Measurements from ENCODE around the gene TMC3.

DNA sequence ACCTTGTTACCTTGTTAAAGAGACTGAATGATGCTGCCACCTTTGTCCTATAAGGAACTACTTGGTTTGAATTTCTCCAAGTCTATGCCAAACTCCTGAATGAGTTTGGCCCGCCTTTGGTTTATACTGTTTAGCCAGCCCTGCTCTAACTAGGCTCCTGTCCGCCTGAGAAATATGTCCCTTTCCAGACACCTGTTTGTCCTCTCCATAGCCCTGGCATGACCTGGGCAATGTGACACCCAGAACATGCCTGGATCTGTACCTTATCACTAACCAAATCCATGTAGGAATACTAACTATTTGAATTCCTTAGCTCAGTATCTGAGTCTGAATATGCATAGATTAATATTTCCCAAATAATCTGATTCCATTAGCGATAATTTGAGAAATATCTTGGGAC lies 24.4 kb upstream of the TMC3 start:
- no peak for TF ChIP-seq NRF1 (IDR thresholded peaks at IDR 0.05; ENCODE audit: low read depth, low read length)
- TF ChIP-seq, protein P1, sequence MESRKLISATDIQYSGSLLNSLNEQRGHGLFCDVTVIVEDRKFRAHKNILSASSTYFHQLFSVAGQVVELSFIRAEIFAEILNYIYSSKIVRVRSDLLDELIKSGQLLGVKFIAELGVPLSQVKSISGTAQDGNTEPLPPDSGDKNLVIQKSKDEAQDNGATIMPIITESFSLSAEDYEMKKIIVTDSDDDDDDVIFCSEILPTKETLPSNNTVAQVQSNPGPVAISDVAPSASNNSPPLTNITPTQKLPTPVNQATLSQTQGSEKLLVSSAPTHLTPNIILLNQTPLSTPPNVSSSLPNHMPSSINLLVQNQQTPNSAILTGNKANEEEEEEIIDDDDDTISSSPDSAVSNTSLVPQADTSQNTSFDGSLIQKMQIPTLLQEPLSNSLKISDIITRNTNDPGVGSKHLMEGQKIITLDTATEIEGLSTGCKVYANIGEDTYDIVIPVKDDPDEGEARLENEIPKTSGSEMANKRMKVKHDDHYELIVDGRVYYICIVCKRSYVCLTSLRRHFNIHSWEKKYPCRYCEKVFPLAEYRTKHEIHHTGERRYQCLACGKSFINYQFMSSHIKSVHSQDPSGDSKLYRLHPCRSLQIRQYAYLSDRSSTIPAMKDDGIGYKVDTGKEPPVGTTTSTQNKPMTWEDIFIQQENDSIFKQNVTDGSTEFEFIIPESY (IDR thresholded peaks at IDR 0.05; ENCODE audit: borderline replicate concordance, low read depth) = no peak
- no peak for TF ChIP-seq EP300 (IDR thresholded peaks at IDR 0.05; ENCODE audit: borderline replicate concordance in 1 of 2, low read depth in 1 of 2, low read length in 1 of 2)
- TF ChIP-seq, protein P2, sequence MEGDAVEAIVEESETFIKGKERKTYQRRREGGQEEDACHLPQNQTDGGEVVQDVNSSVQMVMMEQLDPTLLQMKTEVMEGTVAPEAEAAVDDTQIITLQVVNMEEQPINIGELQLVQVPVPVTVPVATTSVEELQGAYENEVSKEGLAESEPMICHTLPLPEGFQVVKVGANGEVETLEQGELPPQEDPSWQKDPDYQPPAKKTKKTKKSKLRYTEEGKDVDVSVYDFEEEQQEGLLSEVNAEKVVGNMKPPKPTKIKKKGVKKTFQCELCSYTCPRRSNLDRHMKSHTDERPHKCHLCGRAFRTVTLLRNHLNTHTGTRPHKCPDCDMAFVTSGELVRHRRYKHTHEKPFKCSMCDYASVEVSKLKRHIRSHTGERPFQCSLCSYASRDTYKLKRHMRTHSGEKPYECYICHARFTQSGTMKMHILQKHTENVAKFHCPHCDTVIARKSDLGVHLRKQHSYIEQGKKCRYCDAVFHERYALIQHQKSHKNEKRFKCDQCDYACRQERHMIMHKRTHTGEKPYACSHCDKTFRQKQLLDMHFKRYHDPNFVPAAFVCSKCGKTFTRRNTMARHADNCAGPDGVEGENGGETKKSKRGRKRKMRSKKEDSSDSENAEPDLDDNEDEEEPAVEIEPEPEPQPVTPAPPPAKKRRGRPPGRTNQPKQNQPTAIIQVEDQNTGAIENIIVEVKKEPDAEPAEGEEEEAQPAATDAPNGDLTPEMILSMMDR (IDR thresholded peaks at IDR 0.05) = no peak
